Gastrocnemius medialis (tissue), 4 donors: ENCODE data around the gene RPL29.

Source experiments
- CTCF ChIP-seq, 5 experiments: fragments of 450-650 bp in 3 of 5; fragments of 200-600 bp in 2 of 5; sonication (generic) in 2 of 5; IDR thresholded peaks in 4 of 5; conservative IDR thresholded peaks in 1 of 5; 1 replicate in 4 of 5; 2 replicates in 1 of 5; pipeline ENCODE4 v1.5.1; 2016 to 2019; ENCODE audit warnings: antibody characterized with exemption in 5 of 5, mild to moderate bottlenecking in 3 of 5, moderate library complexity in 3 of 5
- POLR2A ChIP-seq, 2 donors: fragments of 450-650 bp; IDR thresholded peaks; one replicate each; pipeline ENCODE4 v1.6.1; 2017; ENCODE audit warnings: antibody characterized with exemption in 2 of 2, mild to moderate bottlenecking in 2 of 2, moderate library complexity in 2 of 2

- TF ChIP-seq CTCF (IDR thresholded peaks at IDR 0.05 in 4 of 5, conservative IDR thresholded peaks at IDR 0.05 in 1 of 5): no peak
- no peak for TF ChIP-seq POLR2A (IDR thresholded peaks at IDR 0.05)
Measured at GRCh38 chr3:51985063-51985462, 10.6 kb downstream of the RPL29 start.
